NCI-H1092 (cell line): ENCODE data around the gene CLIP4.
"Not testable (repeated sequence)": the region's sequence is repeated elsewhere in the genome, so short reads cannot be mapped to it uniquely, and the experiment has no call there.

Experiments used
- DNase-seq: peaks from one replicate; lab custom pipeline; 2025; lab: John Stamatoyannopoulos, UW

CLIP4 gene

GRCh38 chr2:29104688-29105087 is 10.5 kb upstream of the CLIP4 start:
- DNase-seq, result no peak

- no peak for DNase-seq
These were observed 9.8 kb upstream of the CLIP4 start for GRCh38 chr2:29105375-29105774.

GRCh38 chr2:29106256-29106655 is 9.0 kb upstream of the CLIP4 start:
- DNase-seq, result no peak

- DNase-seq, result no peak
These were observed 8.2 kb upstream of the CLIP4 start for GRCh38 chr2:29106980-29107388.

- DNase-seq, result not testable (repeated sequence)
These were observed 7.7 kb upstream of the CLIP4 start for GRCh38 chr2:29107547-29107946.

- no peak for DNase-seq
These were observed 7.0 kb upstream of the CLIP4 start for GRCh38 chr2:29108225-29108624.

GRCh38 chr2:29109246-29109645 is 6.0 kb upstream of the CLIP4 start:
- DNase-seq, result no peak

GRCh38 chr2:29110916-29111535 is 4.2 kb upstream of the CLIP4 start:
- no peak for DNase-seq

GRCh38 chr2:29112379-29112778 is 2.8 kb upstream of the CLIP4 start:
- no peak for DNase-seq

- DNase-seq, result no peak
These were observed 2.1 kb upstream of the CLIP4 start for GRCh38 chr2:29113027-29113686.

- no peak for DNase-seq
These were observed 1.3 kb upstream of the CLIP4 start for GRCh38 chr2:29113891-29114321.

- no peak for DNase-seq
These were observed 649 bp upstream of the CLIP4 start for GRCh38 chr2:29114586-29114945.

- DNase-seq, result no peak
These were observed 874 bp downstream of the CLIP4 start for GRCh38 chr2:29115797-29116781.

GRCh38 chr2:29117636-29118303 is 2.6 kb downstream of the CLIP4 start:
- no peak for DNase-seq

- DNase-seq, result no peak
These were observed 4.0 kb downstream of the CLIP4 start for GRCh38 chr2:29119211-29119610.

GRCh38 chr2:29120846-29121245 is 5.6 kb downstream of the CLIP4 start:
- no peak for DNase-seq

GRCh38 chr2:29123617-29124349 is 8.6 kb downstream of the CLIP4 start:
- DNase-seq, result no peak

GRCh38 chr2:29124504-29124903 is 9.3 kb downstream of the CLIP4 start:
- no peak for DNase-seq

GRCh38 chr2:29129586-29130281 is 14.5 kb downstream of the CLIP4 start:
- no peak for DNase-seq

- DNase-seq, result no peak
These were observed 15.1 kb downstream of the CLIP4 start for GRCh38 chr2:29130295-29130694.

GRCh38 chr2:29134933-29135332 is 19.7 kb downstream of the CLIP4 start:
- DNase-seq, result no peak
